NCI-H2081 (cell line): ENCODE measurements around the gene ACSF2.
"Not testable (repeated sequence)": the region's sequence is repeated elsewhere in the genome, so short reads cannot be mapped to it uniquely, and the experiment has no call there.

Experiments
- DNase-seq, 2 experiments: peaks; one replicate each; lab custom pipeline; 2025; lab: John Stamatoyannopoulos, UW

ACSF2 gene

DNA sequence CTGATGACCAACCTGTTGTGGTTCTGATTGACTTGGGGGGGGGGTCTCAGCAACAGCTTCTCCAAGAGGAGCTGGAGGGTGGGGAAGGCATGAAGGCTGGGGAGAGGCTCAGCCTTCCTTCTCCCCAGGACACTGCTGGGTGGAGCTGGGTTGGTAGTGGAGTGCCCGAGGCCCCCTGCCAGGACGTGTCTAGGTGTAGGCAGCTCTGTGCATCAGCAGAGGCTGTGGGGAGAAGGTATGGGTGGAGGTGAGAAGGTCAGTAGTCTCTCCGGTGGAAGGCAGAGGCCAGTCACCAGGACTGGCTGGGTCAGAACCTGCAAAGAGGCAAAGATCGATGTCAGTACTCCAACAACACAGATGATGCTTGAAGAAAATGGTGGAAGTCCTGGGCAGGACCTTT lies 38.7 kb downstream of the ACSF2 start:
- no peak for DNase-seq

DNA sequence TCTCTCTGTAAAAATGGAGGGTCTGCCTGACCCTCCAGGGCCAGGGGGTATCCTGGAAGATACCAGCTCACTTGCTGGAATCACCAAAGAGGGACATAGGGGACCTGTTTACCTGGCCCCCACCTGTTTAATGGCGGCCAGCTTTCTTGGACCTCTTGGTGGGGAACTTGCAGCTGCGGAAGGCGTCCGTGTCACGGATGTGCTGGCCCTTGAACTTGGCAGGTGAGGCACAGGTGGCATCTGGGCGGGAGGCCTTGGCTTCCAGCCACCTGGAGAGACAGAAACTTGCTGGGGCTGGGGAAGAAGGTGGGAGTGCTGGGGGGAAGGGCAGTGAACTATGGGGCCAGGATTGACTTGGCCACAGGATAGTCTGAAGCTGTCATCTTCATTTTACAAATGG lies 39.2 kb downstream of the ACSF2 start:
- DNase-seq, result no peak

DNA sequence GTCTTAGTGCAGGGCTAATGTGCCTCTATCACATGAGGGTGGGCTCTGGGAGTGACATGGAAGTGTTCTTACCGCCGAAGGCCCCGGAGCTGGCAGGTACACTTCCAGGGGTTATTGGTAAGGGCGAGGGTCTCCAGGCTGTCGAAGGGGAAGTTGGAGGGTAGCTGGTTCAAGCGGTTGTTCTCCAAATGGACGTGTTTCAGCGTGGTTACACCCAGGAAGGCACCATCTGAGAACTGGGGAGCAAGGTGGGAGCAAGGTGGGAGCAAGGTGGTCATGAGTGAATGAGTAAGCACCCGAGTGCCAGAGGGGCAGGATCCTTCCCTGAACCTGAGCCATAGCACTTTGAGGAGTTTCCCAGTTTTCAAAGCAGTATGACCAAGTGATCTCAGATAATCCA lies 39.6 kb downstream of the ACSF2 start:
- DNase-seq, result no peak

DNA sequence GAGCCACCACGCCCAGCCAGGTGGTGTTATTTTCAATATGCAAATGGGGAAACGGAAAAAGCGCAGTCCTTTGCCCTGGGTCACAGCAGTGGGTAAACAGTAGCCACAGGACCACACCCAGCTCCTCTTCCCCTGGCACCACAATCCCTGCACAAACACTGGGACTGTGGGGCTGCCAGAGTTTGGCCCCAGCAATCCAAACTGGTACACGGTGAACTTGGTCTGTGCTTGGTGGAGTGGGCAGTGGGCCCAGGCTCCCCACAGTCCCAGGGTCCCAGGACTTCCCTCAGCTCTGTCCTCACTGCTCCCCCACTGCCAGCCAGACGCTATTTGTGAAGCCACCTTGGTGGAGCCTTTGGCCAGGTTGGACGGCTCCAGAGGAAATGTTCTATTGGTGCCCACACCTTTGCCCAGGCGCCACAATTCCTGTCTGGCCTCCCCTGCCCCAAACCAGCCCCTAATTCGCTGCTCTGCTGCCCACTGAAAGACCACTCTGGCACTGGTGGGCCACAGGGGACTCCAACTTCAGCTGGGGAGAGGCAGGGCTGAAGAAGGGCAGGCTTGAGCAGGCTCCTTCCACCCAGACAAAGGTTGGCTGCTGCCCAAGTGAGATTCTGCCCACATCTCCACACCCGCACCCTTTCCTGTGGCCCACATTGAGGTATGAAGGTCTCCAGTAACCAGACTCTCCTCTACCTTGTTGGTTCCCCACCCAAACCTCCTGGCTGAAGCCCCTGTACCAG lies 40.5 kb downstream of the ACSF2 start:
- DNase-seq, result no peak

DNA sequence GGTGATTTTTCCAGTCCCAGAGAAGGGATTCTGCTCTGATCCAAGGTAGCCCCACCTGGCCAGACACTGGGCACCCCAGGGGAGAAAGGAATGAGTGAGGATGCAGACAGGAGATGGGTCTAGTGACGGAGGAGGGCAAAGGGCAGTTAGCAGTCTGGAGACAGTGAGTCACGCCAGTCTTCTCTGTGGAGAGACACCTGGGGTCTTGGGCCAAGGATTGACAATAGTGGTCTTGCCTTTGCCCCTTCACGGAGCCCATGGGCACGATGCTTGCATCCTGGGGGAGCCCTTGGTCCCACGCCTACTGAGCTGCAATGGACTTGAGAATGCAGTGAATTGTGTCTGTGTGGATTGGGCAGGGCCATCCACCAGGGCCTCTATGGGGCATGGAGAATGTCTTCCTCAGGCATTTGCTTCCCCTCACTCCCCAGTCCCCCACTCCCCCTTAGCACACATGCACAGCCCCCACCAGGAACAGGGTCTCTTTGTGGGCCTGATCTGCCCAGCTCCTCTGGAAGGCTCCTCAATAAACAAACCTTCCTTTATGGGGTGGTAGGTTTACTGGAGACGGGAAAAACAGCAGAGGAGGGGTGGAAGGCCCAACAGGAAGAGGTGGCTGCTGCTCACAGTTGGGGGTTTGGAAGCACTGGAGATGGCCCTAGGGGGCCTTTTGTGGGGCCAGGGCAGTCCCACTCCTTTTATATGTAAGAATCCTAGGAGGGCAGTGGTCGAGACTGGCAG lies 41.3 kb downstream of the ACSF2 start:
- DNase-seq, result no peak

DNA sequence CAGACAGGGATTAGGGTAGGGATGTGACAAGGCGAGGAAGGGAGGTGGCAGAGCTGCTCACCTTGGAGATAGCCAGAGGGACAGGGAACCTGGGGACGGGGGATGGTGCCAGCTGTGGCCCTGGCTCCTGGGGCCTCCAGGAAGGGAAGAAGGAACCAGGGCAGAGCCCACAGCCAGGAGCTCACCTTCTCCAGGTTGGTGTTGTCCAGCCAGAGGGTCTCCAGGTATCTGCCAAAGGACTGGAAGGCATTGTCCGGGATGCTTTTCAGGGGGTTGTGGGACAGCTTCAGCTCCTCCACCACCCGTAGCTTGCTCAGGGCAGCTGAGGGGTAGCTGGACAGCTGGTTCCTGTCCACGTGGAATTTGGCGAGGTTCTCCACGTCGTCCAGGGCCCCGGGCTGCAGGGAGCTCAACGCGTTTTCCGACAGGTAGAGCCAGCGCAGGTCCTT lies 41.9 kb downstream of the ACSF2 start:
- no peak for DNase-seq

DNA sequence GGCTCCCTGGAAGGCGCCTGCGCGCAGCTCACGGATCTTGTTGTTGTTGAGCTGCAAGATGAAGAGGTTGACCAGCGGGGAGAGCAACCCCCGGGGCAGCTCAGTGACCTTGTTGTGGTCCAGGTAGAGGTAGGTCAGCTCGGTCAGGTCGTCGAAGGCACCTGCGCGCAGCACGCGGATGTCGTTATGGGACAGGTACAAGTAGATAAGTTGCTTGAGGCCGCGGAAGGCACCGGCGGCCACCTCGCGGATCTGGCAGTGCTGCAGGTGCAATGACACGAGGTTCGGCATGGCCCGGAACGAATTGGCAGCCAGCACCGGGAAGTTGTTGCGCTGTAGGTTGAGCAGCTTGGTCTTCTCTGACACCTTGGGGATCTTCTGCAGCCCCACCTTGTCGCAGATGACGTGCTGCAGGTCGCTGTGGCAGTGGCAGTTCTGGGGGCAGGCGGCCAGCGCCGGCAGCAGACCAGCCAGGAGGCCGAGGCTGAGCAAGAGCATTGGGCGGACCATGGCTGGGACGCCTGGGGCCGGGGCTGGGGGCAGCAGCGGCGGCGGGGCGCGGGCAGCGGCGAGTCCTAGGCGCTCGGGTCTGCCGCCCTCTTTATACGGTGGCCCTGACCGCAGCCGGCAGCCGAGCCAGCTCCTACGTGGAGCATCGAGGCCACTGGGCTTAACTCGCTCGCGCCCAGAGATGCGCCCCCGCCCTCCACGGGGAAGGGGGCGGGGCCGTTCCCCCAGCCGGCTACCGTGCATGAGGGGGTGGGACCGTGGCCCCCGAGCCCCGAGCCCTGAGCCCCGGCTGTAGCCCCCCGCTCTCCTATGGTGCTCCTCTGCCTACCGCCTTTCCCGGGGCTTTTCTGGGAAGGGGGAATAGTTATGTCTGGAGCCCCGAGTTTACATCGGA lies 42.5 kb downstream of the ACSF2 start, which contains the start of gene CHAD:
CHAD (minus strand) TSS at position 577 of the 904 bp plus-strand sequence; CDS start at position 510, 67 bp downstream.
- DNase-seq, result no peak

DNA sequence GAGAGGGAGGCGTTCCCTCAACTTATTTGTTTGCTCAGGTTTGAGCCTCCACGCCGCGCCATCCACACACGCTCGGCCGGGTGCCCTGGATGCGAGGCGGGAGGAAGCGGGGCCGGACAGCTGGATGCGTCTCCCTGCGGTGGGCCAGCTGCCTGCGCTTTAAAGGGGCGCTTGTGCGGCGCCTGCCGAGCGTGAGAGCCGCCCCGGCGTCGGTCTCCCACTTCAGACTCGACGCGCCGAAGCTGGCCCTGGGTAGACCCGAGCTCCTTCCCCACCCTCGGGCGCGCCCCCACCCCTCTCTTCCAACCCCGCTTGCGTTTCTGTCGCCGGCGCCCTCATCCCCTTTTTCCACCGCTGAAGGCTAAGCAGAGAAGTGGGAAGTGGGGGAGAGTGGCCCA lies 43.2 kb downstream of the ACSF2 start:
- DNase-seq, result no peak

DNA sequence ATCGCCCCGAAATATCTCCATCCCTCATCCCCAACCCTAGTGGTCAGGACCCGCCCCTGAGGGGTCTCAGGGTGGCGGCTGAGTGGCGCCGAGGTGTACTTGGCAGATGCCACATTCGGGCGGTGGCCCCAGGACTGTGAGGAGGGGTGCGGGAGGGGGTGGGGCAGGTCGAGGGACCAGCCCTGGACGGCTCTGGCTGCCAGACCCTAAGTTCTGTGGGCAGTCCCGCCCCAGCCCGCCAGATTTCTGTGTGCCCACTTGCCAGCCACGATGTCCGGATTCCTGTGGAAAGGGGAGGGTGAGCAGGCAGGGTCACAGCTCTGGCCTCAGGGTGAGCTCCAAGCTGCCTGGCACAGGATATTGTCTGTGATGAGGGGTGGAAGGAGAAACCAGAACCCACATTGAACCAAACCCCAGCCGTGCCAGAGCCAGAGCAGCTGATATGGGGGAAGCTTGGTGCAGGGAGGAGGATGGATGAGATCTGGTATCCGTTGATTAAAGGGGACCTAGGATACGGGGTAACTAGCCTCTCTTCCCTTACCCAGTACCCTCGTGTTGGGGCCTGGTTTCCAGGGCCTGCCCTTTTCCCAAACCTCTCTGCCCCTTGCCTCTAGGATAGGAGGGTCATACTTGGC lies 43.8 kb downstream of the ACSF2 start:
- no peak for DNase-seq

DNA sequence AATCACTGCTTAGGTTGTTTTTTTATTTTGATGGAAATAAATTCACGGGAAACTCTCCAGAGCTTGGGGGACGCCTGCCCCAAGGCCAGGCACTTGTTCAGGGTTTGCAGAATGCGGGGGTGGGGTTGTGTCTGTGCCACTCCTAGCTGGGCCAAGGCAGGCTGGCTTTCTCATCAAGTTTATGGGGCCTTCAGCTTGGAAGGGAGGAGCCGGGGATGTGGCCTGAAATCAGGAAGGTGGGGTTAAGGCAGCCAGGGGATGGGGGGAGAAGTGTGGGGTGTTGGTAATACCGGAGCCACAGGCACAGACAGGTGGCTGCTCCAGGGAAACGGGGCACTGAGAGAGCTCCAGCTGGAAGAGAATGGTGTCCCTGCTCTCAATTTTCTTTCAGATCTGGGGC lies 44.4 kb downstream of the ACSF2 start:
- no peak for DNase-seq

DNA sequence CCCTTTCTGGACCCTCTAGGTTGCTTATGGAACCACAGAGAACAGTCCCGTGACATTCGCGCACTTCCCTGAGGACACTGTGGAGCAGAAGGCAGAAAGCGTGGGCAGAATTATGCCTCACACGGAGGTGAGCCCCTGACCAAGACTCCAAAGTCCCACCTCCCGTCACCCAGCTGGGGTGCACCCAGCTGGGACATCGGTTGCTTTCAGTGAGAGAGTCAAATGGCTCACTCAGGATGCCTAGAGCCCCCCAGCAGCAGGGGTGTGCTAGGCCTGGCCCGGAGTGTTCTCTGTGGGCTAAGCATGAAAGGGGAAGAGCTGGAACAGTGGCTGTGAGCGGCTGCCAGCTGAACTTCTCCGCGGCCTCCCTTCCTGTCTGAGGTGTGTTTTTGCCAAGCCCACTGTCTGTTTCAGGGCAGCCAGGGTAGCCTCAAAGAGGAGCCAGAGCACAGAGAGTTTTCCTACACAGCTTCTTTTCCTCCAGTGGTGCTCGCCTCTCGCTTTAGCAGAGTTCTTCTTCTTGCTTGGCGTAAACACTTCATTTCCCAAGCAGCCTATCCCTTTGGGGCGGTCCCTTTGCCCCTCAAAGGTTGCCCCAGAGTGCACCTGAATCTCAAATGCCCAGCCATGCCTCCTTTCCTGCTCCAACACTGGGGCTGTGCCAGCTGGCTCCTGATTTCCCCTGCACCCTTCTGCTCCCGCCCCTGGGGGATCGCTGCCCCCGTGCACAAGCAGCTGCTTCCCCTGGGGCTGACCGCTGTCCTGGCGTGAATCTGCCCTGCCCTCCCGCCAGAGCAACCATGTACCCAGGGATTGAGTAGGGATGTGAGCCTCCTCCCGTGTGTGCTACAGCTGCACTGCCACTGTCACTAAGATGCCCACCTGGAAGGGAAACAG lies 45.2 kb downstream of the ACSF2 start:
- no peak for DNase-seq

DNA sequence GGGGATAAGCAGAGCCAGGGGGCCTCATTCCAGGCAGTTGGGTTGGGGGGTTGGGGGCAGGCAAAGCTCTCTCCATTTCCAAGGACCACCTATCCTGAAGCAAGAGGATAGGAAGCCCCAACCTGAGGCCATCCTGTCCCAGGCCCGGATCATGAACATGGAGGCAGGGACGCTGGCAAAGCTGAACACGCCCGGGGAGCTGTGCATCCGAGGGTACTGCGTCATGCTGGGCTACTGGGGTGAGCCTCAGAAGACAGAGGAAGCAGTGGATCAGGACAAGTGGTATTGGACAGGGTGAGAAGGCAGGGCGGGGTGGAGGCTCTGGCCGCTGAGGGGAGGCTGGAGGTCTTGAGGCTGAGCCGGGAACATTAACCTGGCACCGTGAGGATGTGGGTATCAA lies 46.3 kb downstream of the ACSF2 start:
- DNase-seq, result no peak

DNA sequence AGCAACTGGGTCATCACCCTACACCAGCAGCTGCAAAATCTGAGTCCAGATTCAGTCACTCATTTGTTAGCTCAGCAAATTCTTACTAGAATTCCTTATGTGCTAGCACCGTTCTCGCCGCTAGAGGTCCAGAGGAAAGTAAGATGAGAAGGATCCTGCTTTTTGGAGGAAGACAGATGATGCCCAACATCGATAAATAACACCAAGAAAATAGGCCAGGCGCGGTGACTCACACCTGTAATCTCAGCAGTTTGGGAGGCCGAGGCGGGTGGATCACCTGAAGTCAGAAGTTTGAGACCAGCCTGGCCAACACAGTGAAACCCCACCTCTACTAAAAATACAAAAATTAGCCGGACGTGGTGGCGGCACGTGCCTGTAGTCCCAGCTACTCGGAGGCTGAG lies 46.7 kb downstream of the ACSF2 start:
- not testable (repeated sequence) for DNase-seq

DNA sequence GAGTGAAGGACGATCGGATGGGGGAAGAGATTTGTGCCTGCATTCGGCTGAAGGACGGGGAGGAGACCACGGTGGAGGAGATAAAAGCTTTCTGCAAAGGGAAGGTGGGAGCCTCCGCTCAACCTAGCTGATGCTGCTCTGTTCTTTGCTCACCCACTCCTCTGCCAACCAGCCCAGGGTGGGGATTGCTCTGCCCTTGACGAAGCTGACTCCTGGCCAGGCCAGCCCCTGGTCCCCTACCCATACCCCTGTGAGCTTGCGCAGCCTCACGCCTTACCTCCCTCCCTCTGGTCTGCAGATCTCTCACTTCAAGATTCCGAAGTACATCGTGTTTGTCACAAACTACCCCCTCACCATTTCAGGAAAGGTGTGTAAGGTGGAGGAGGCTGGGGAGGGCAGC lies 47.9 kb downstream of the ACSF2 start:
- no peak for DNase-seq

DNA sequence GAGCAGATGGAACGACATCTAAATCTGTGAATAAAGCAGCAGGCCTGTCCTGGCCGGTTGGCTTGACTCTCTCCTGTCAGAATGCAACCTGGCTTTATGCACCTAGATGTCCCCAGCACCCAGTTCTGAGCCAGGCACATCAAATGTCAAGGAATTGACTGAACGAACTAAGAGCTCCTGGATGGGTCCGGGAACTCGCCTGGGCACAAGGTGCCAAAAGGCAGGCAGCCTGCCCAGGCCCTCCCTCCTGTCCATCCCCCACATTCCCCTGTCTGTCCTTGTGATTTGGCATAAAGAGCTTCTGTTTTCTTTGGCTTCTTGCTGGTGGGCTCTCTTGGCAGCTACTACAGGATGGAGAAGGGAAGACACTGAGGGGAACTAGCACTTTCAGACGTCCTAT lies 48.5 kb downstream of the ACSF2 start:
- DNase-seq, result no peak

DNA sequence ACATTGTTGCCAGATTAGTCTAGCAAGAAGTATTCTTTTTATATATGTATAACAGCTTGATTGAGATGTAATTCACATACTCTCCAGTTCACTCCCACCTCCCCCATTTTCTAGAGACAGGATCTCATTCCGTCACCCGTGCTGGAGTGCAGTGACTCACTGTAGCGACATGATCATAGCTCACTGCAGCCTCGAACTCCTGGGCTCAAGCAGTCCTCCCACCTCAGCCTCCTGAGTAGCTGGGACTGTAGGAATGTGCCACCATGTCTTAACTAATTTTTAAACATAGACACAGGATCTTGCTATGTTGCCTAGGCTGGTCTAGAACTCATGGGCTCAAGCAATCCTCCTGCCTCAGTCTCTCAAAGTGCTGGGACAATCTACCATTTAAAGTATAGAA lies 49.3 kb downstream of the ACSF2 start:
- no peak for DNase-seq

DNA sequence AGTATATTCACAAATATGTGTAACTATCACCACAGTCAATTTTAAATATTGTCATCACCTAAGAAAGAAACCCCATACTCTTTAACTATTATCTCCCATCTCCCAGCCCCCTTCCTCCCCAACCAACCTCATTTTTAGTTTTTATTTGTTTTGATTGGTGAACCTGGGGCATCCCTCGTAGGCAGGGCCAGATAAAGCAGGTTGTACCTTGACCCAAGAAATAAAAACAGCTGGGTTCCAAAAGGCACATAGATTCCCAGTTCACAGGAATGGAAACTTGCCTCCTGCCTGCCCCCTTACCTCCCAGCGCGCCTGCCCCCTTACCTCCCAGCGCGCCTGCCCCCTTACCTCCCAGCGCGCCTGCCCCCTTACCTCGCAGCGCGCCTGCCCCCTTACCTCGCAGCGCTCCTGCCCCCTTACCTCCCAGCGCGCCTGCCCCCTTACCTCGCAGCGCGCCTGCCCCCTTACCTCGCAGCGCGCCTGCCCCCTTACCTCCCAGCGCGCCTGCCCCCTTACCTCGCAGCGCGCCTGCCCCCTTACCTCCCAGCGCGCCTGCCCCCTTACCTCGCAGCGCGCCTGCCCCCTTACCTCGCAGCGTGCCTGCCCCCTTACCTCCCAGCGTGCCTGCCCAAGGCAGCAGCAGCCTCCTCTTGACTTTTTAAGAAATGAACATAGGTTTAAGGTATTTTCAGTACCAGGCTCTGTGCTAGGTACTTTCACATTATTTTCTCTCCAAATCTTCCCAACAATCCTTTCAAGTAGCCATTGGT lies 49.9 kb downstream of the ACSF2 start:
- DNase-seq, result not testable (repeated sequence)

DNA sequence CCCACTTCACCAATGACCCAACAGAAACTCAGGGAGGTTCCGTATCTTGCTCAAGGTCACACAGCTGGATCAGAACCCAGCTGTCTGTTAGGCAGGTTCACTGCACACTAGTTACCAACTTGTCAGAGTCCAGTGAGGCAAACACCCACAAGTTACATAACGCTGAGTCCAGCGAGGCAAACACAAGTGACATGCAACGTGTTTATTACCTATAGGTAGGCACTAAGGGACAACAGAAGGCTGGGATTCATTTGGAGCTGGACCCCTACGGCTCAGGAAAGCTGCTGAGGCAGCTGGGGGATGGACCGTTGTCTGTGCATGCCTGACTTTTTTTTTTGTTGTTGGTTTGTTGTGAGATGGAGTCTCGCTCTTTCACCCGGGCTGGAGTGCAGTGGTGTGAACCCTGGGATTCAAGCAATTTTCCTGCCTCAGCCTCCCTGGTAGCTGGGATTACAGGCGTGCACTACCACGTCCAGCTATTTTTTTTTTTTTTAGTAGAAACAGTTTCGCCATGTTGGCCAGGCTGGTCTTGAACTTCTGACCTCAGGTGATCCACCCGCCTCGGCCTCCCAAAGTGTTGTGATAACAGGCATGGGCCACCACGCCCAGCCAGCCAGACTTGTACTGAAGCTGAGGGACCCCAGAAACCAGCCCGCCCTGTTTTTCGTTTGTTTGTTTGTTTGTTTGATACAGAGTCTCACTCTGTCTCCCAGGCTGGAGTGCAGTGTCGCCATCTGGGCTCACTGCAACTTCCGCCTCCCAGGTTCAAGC lies 50.7 kb downstream of the ACSF2 start:
- no peak for DNase-seq

DNA sequence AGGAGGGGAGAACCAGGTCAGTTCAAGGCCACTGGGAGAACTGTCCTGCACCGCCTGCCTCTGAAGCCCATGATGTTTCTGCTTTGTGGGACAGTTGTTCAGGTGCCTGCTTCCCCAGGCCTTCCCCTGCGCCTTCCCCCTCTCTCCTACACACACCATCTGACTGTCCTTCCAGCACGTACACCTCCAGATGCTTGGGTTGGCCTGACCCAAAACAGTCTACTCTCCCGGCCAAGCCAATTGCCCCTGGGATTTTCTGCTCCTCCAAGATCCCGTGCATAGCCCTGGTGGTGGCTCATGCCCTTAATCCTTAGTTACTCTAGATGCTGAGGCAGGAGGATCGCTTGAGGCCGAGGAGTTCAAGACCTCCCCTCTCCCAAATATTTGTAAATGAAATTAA lies 52.0 kb downstream of the ACSF2 start:
- no peak for DNase-seq
